Measurements from ENCODE around the gene TAGLN3.
"Not testable (repeated sequence)": the region's sequence is repeated elsewhere in the genome, so short reads cannot be mapped to it uniquely, and the experiment has no call there.

TAGLN3 gene

DNA sequence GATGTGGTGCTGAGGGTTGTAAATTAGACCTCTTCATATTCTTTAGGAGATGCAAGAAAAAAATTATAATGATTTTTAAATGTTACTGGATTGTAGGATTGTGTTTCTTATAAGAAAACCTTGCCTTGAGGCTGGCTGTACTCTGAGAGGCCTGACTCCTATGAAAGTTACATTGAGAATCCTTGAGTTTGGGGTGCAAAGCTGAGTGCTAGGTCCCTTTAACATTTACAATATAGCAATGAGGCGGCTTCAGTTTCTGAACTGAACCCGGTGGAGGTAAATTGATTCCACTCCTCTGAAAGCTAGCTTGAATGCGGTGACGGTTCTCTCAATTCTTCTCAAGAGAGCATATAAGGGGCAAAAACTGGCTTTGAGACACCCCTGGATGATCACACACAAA is 35.7 kb downstream of the TAGLN3 start, which contains the start of gene TMPRSS7:
Gene TMPRSS7 (plus strand): TSS at position 301 of the 400 bp plus-strand sequence. CDS start 110 bp downstream, outside the sequence.
- TF ChIP-seq, protein P1, sequence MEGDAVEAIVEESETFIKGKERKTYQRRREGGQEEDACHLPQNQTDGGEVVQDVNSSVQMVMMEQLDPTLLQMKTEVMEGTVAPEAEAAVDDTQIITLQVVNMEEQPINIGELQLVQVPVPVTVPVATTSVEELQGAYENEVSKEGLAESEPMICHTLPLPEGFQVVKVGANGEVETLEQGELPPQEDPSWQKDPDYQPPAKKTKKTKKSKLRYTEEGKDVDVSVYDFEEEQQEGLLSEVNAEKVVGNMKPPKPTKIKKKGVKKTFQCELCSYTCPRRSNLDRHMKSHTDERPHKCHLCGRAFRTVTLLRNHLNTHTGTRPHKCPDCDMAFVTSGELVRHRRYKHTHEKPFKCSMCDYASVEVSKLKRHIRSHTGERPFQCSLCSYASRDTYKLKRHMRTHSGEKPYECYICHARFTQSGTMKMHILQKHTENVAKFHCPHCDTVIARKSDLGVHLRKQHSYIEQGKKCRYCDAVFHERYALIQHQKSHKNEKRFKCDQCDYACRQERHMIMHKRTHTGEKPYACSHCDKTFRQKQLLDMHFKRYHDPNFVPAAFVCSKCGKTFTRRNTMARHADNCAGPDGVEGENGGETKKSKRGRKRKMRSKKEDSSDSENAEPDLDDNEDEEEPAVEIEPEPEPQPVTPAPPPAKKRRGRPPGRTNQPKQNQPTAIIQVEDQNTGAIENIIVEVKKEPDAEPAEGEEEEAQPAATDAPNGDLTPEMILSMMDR (IDR thresholded peaks at IDR 0.05; ENCODE audit: low read depth, low read length): no peak
- no peak within 1 kb of the TSS for H3K4me3 ChIP-seq (ENCODE audit: low read depth, low read length)

DNA sequence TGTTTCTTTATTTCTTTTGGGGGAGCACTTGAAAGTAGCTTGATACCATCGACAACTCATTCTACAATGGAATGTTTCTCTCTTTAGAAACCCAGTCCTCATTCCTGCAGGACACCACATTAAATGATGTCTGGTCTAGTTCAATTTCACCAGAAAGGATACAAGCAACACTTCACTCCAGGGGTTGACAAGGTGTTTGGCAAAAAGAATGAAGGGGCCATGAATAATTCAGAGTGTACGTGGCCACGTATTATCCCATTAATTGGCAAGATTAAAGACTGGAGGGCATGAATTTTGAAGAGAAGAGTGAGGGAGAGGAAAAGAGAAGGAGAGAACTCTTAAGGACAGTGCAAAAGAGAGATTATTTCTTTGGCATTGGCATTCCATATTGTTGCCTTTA is 36.5 kb downstream of the TAGLN3 start:
- TF ChIP-seq, protein P1 (IDR thresholded peaks at IDR 0.05; ENCODE audit: low read depth, low read length): no peak
- H3K4me3 ChIP-seq (ENCODE audit: low read depth, low read length): no peak overlapping the region

DNA sequence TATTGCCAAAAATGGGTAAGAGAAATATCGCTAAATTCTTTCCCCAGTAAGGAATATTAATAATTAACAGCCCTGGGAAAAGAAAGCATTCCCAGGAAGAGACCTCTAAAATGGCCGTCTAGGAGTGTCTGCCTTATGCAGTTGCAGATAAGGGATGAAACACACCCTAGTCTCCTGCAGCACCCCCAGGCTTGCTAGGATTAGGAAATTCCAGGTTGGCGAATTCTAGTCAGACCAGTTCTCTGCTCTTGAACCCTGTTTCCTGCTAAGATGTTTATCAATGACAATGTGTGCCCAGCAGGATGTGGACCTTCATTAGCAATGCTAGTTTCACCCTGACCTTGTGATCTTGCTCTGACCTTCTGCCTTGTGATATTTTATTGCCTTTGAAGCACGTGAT is 38.5 kb downstream of the TAGLN3 start:
- H3K4me3 ChIP-seq (ENCODE audit: low read depth, low read length): not testable (repeated sequence)

DNA sequence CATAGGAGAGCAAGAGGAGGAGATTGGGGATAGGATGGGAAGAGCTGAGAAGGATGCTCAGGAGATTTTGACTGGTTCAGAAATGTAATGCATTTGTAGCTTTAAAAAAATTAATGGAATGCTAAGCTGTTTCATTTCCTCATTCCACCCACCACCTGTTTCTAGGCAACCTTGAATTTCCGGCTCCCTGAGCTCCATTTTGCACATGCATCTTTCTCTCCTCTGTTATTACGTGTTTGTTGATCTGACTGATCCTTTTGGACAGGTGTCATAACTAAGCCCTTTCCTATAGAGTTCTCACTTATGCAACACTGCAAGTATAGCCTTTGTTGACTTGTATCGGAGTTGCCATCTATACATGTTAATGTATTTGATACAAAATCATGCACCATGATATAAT is 40.1 kb downstream of the TAGLN3 start:
- TF ChIP-seq, protein P1 (IDR thresholded peaks at IDR 0.05; ENCODE audit: low read depth, low read length): no peak
- no peak overlapping the region for H3K4me3 ChIP-seq (ENCODE audit: low read depth, low read length)

DNA sequence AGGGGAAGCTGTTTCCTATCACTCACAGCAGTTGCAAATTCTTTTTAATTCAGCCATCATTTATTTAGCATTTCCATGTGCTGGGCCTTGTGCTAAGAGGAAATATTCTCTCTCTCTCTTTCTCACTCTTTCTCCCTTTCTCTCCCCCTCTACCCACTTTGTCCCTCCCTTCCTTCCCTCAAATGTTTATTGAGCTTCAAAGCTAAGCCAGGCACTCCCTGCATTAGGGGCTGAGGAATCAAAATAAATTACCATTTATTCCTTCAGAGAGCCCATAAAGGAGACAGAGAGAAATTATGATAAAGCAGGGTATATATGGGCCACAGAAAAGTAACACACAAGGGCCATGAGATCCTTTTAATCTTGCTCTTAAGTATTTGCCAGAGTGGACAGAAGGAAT is 42.6 kb downstream of the TAGLN3 start:
- H3K4me3 ChIP-seq (ENCODE audit: low read depth, low read length): no peak overlapping the region
- TF ChIP-seq, protein P1 (IDR thresholded peaks at IDR 0.05; ENCODE audit: low read depth, low read length): no peak

DNA sequence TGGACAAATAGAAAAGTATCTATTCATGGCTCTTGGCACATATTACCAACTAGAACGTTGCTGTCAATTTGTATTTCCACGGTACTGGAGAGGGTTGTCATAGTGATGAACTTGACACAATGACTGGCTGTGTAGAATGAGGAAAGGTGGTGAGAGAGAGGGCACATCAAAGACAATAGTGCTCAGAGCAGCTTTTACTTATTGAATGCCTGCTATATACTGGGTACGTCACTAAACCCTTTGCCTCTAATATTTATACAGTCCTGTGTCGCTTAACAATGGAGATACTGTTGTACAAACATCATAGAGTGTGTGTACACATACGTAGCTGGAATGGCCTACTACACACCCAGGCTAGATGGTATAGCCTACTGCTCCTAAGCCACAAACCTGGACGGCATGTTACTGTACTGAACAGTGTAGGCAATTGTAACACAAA is 44.1 kb downstream of the TAGLN3 start:
- TF ChIP-seq, protein P1 (IDR thresholded peaks at IDR 0.05; ENCODE audit: low read depth, low read length): no peak
- H3K4me3 ChIP-seq (ENCODE audit: low read depth, low read length): no peak overlapping the region

DNA sequence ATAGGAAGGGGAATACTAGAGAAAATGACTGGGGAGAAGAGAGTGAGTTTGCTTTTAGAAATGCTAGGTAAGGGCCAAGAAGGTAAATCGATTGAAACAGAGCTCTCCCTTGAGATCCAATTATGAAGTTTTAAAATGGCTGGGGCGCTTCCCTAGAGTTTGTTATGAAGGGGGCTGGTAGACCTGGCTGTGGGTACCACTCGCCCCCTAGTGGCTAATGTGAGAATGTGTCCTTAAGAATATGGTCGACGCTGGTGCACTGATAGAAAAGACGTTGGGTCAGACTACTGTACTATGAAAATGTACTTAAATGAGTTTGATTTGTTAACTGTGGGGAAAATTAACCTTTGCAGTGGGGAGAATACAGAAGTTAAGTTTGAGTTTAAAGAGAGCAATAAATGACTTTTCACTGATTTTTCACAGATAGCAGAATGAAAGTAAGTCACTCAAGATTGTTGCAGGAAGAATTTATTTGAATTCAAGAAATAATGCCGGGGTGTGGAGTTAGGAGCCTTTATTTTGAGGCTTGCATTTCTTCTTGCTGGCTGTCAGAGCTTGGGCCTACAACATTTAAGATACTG is 45.0 kb downstream of the TAGLN3 start:
- TF ChIP-seq, protein P1 (IDR thresholded peaks at IDR 0.05; ENCODE audit: low read depth, low read length): peak; percentile 81
- H3K4me3 ChIP-seq (ENCODE audit: low read depth, low read length): no peak overlapping the region

DNA sequence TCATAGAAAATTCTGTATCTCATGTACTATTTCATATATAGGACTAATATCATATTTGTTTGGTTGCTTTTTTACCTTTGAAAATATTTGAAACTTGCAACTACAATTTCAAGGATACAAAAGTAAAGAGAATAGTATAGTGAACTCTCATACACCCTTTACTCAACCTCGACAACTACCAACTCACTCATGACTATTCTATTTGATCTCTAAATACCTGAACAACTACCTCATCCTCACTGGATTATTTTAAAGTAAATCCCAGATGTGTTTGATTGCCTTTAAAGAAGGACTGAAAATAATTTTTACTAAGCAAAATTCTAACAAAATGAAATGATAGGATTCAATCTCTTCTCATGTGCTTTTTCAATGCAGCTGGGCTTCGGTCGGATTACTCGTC is 47.9 kb downstream of the TAGLN3 start:
- TF ChIP-seq, protein P1 (IDR thresholded peaks at IDR 0.05; ENCODE audit: low read depth, low read length): no peak
- no peak overlapping the region for H3K4me3 ChIP-seq (ENCODE audit: low read depth, low read length)
